ENCODE results near the gene MTUS2. TPM values are rescaled to one million over a fixed set of nuclear protein-coding genes. Genes with fewer than 3 reads are reported as not detected.

The MTUS2 gene
- total and polyA plus RNA-seq, 2 of the 8 experiments (the other 6 are each of a cell fraction or from before 2014, with no cell fraction given) = 0.18 to 0.80 TPM

DNA sequence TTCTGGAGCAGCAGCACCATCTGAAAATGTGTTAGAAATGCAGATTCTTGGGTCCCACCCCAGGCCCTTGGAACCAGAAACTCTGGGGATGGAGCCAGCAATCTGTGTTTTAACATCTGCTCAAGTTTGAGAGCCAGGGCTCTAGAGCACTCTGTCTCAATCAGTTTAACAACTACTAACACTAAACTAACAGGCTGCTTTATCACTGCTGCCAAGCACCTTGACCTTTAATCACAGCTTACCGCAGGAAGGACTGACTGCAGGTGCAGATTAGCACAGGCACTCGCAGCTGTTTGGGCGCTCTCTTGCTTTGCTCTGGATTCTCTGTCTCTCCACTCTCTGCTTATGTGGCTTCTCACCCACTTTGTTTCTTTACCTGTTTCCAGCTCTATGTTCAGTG lies 163.5 kb downstream of the MTUS2 start (continued):
- TF ChIP-seq ZNF274 (IDR thresholded peaks at IDR 0.05; ENCODE audit: borderline replicate concordance, extremely low read depth, low read length) = no peak
- TF ChIP-seq SP4 (IDR thresholded peaks at IDR 0.05; ENCODE audit: low read length) = no peak
